Neuronal stem cell (in vitro differentiated cells): ENCODE data around the gene CHD2.
"Not testable (repeated sequence)": the region's sequence is repeated elsewhere in the genome, so short reads cannot be mapped to it uniquely, and the experiment has no call there.

Experiments used
- DNase-seq: peaks from one replicate; pipeline ENCODE4 v3.0.0-alpha.2; 2013; ENCODE audit warnings: low spot score
- H2AFZ ChIP-seq: one replicate; pipeline ENCODE4 v1.6.1; 2013; ENCODE audit warnings: mild to moderate bottlenecking, low read length, inconsistent platforms
- H2AK5ac ChIP-seq: 2 replicates; pipeline ENCODE4 v1.6.1; 2013; ENCODE audit warnings: low read depth, mild to moderate bottlenecking, inconsistent platforms, low read length, moderate library complexity, mixed read lengths
- H2BK120ac ChIP-seq: 2 replicates; pipeline ENCODE4 v1.6.1; 2013; ENCODE audit warnings: low read depth, mild to moderate bottlenecking, inconsistent platforms, low read length, moderate library complexity, mixed read lengths
- H2BK12ac ChIP-seq: one replicate; pipeline ENCODE4 v1.6.1; 2013; ENCODE audit warnings: low read length, inconsistent platforms
- H2BK15ac ChIP-seq: 2 replicates; pipeline ENCODE4 v1.6.1; 2013; ENCODE audit warnings: mild to moderate bottlenecking, low read length, inconsistent platforms, mixed read lengths
- H2BK5ac ChIP-seq: one replicate; pipeline ENCODE4 v1.6.1; 2013; ENCODE audit warnings: inconsistent platforms, mild to moderate bottlenecking, low read length, moderate library complexity
- H3K14ac ChIP-seq: one replicate; pipeline ENCODE4 v1.6.1; 2013; ENCODE audit warnings: low read length, inconsistent platforms
- H3K18ac ChIP-seq: 2 replicates; pipeline ENCODE4 v1.6.1; 2013; ENCODE audit warnings: low read length, inconsistent platforms
- H3K23ac ChIP-seq: 2 replicates; pipeline ENCODE4 v1.6.1; 2013; ENCODE audit warnings: low read depth, mild to moderate bottlenecking, mixed read lengths, low read length, inconsistent platforms; ENCODE audit not compliant: poor library complexity
- H3K27ac ChIP-seq: replicated peaks from 3 replicates; pipeline ENCODE4 v1.5.1; 2013; ENCODE audit warnings: low read length, inconsistent platforms
- H3K27me3 ChIP-seq, 3 experiments: 2 replicates each; pipeline ENCODE4 v1.6.1; 2013; ENCODE audit warnings: low read length in 3 of 3, mild to moderate bottlenecking in 2 of 3, inconsistent platforms in 1 of 3, low read depth in 1 of 3, mixed read lengths in 1 of 3, moderate library complexity in 1 of 3; ENCODE audit not compliant: control insufficient read depth in 3 of 3, insufficient read depth in 3 of 3
- H3K36me3 ChIP-seq, 2 donors: replicated peaks in 1 of 2; 2 replicates each; pipeline ENCODE4 v1.6.1; 2013; ENCODE audit warnings: low read length in 2 of 2; ENCODE audit not compliant: control insufficient read depth in 2 of 2, insufficient read depth in 2 of 2
- H3K4ac ChIP-seq: 2 replicates; pipeline ENCODE4 v1.6.1; 2013; ENCODE audit warnings: inconsistent platforms, mild to moderate bottlenecking, low read length, moderate library complexity
- H3K4me1 ChIP-seq, 2 donors: 1 replicate in 1 of 2; 2 replicates in 1 of 2; pipeline ENCODE4 v1.6.1; 2013; ENCODE audit warnings: low read length in 2 of 2, low read depth in 1 of 2; ENCODE audit not compliant: control insufficient read depth in 2 of 2, insufficient read depth in 1 of 2
- H3K4me2 ChIP-seq: one replicate; pipeline ENCODE4 v1.6.1; 2013; ENCODE audit warnings: mild to moderate bottlenecking, low read length, inconsistent platforms; ENCODE audit not compliant: insufficient read depth, poor library complexity, severe bottlenecking
- H3K4me3 ChIP-seq, 2 donors: 2 replicates each; pipeline ENCODE4 v1.5.1; 2013; ENCODE audit warnings: low read length in 2 of 2, mild to moderate bottlenecking in 2 of 2, inconsistent platforms in 1 of 2, moderate library complexity in 1 of 2
- H3K79me1 ChIP-seq: one replicate; pipeline ENCODE4 v1.6.1; 2013; ENCODE audit warnings: low read depth, mild to moderate bottlenecking, inconsistent platforms, low read length, moderate library complexity
- H3K9ac ChIP-seq: one replicate; pipeline ENCODE4 v1.6.1; 2013; ENCODE audit warnings: mild to moderate bottlenecking, low read depth, low read length, inconsistent platforms; ENCODE audit not compliant: poor library complexity
- H3K9me3 ChIP-seq, 2 donors: replicated peaks in 1 of 2; 2 replicates each; pipeline versions ENCODE3 to v1.6.1; 2013; ENCODE audit warnings: low read length in 2 of 2, mild to moderate bottlenecking in 2 of 2, inconsistent platforms in 1 of 2, low read depth in 1 of 2, mixed read lengths in 1 of 2, moderate library complexity in 1 of 2; ENCODE audit not compliant: control insufficient read depth in 2 of 2, insufficient read depth in 1 of 2
- H4K8ac ChIP-seq: one replicate; pipeline ENCODE4 v1.6.1; 2013; ENCODE audit warnings: low read depth, mild to moderate bottlenecking, inconsistent platforms, low read length, moderate library complexity
- H4K91ac ChIP-seq: one replicate; pipeline ENCODE4 v1.6.1; 2013; ENCODE audit warnings: low read length, low read depth, mild to moderate bottlenecking, inconsistent platforms; ENCODE audit not compliant: poor library complexity
- WGBS, 2 donors: extraction: QIAGEN DNeasy Blood & Tissue Kit; methylation state at CpG; one replicate each; pipeline ENCODE4 v1.1.7; 2013; ENCODE audit warnings: missing lambda C conversion rate in 2 of 2, mixed read lengths in 1 of 2; ENCODE audit not compliant: insufficient read length in 2 of 2, insufficient replicate concordance in 1 of 2; ENCODE audit errors: extremely low coverage in 2 of 2; 5-methylcytosine and 5-hydroxymethylcytosine counted together

Gene CHD2

GRCh38 chr15:92915766-92916435 is 15.8 kb downstream of the CHD2 start:
- Histone ChIP-seq H3K14ac (no peak overlapping the region), H3K18ac (no peak overlapping the region), H2AFZ (no peak overlapping the region), H2BK12ac (no peak overlapping the region), H2BK120ac (no peak overlapping the region), H3K36me3 (peaks cover 4 to 92% of the 10 kb centered on the region in 2 donors), H3K4me3 (no peak overlapping the region), H2AK5ac (no peak overlapping the region), H3K9ac (no peak overlapping the region), H3K79me1 (peaks cover 5% of the 10 kb centered on the region), H3K27ac (peak overlapping the region; percentile 74), H3K4me2 (no peak overlapping the region), H3K4me1 (peaks cover 7 to 12% of the 10 kb centered on the region in 2 donors), H4K8ac (no peak overlapping the region), H4K91ac (no peak overlapping the region), H2BK15ac (no peak overlapping the region), H3K9me3 (peaks cover 0 to 14% of the 10 kb centered on the region in 2 donors), H3K27me3 (no peaks in the 10 kb centered on the region), H3K4ac (no peak overlapping the region), H2BK5ac (no peak overlapping the region), H3K23ac (no peak overlapping the region)
- no peak for DNase-seq
- no CpG with 5 or more reads among the region's 4 CpGs for WGBS, 2 donors

DNA sequence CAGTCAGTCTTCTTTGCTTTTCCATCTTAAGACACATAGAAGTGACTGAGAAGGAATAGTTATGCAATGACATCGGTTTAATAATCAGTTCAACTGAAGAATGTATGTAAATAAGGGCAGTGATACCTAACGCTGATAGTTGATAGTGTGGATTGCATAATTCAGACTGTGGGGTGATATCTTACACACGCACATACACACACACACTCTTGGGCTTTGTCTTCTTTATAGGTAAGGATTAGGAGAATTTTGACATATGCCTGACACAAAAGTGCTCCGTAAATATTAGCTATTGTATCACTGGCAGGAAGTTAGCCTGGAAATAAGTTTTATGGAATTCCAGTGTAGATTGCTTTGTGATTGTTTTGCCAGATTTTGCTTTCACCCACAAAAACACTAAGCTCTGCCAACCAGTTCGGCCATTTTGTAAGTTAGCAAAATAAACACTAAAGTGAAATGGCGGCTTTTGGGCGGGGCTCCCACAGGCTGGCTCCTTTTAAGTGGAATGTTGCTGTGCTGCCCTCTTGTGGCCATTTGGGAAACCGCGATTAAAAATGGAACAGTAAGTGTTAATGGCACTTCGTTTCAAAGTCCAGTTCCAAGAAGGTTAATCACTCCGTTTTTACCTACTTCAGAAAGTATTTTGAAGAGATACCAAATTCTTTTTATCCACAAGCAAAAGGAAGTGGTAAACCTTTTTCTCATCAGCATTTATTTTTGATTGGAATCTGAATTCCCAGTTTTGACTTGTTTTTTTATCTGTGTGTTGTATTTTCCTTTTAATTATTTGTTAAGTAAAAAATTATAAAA is 17.7 kb downstream of the CHD2 start:
- Histone ChIP-seq H2BK12ac (no peak overlapping the region), H2BK120ac (no peak overlapping the region), H3K4me1 (peaks cover 7 to 18% of the 10 kb centered on the region in 2 donors), H3K27ac (peak overlapping the region; percentile 21), H3K36me3 (peaks cover 6 to 93% of the 10 kb centered on the region in 2 donors), H3K27me3 (no peaks in the 10 kb centered on the region), H3K14ac (no peak overlapping the region), H3K18ac (no peak overlapping the region), H3K4me2 (no peak overlapping the region), H3K9me3 (peaks cover 0 to 10% of the 10 kb centered on the region in 2 donors), H3K4me3 (no peak overlapping the region), H3K4ac (no peak overlapping the region), H3K23ac (no peak overlapping the region), H2BK5ac (no peak overlapping the region), H4K91ac (no peak overlapping the region), H3K9ac (no peak overlapping the region), H4K8ac (no peak overlapping the region), H2AK5ac (no peak overlapping the region), H2AFZ (no peak overlapping the region), H3K79me1 (peaks cover 6% of the 10 kb centered on the region), H2BK15ac (no peak overlapping the region)
- DNase-seq, result peak; percentile 94
- no CpG with 5 or more reads among the region's 11 CpGs for WGBS, 2 donors

GRCh38 chr15:92918881-92919280 is 18.8 kb downstream of the CHD2 start:
- not testable (repeated sequence) for H2BK120ac ChIP-seq, H4K8ac ChIP-seq, H3K4me2 ChIP-seq, H3K4ac ChIP-seq, H2BK5ac ChIP-seq, H3K18ac ChIP-seq, H4K91ac ChIP-seq, DNase-seq, H2BK12ac ChIP-seq, H3K9ac ChIP-seq, H2BK15ac ChIP-seq, H3K27me3 ChIP-seq, H2AK5ac ChIP-seq, H2AFZ ChIP-seq, H3K27ac ChIP-seq, H3K4me3 ChIP-seq, H3K79me1 ChIP-seq, H3K14ac ChIP-seq, H3K23ac ChIP-seq, H3K9me3 ChIP-seq
- WGBS, 2 donors, result no CpG with 5 or more reads among the region's 9 CpGs
- Histone ChIP-seq H3K4me1 (peaks cover 7 to 15% of the 10 kb centered on the region in 2 donors), H3K36me3 (peaks cover 8 to 93% of the 10 kb centered on the region in 2 donors)

- no peak overlapping the region for H4K8ac ChIP-seq
- H2AK5ac ChIP-seq, result no peak overlapping the region
- no peak overlapping the region for H3K27ac ChIP-seq
- no peak overlapping the region for H4K91ac ChIP-seq
- peaks cover 7 to 13% of the 10 kb centered on the region in 2 donors for H3K4me1 ChIP-seq
- H3K9me3 ChIP-seq, result no peaks in the 10 kb centered on the region
- no peak overlapping the region for H3K9ac ChIP-seq
- H3K27me3 ChIP-seq, result no peaks in the 10 kb centered on the region
- no peak overlapping the region for H3K4me3 ChIP-seq
- WGBS, 2 donors, result no CpG with 5 or more reads among the region's 5 CpGs
- no peak overlapping the region for H2BK120ac ChIP-seq
- H2BK5ac ChIP-seq, result no peak overlapping the region
- H3K23ac ChIP-seq, result no peak overlapping the region
- peaks cover 6% of the 10 kb centered on the region for H3K79me1 ChIP-seq
- H3K36me3 ChIP-seq, result peaks cover 19 to 98% of the 10 kb centered on the region in 2 donors
- H3K14ac ChIP-seq, result no peak overlapping the region
- no peak overlapping the region for H3K4ac ChIP-seq
- H3K4me2 ChIP-seq, result no peak overlapping the region
- no peak overlapping the region for H2AFZ ChIP-seq
- H2BK15ac ChIP-seq, result no peak overlapping the region
- H2BK12ac ChIP-seq, result no peak overlapping the region
- H3K18ac ChIP-seq, result no peak overlapping the region
- DNase-seq, result no peak
Measured at GRCh38 chr15:92920595-92921161, 20.6 kb downstream of the CHD2 start.
